DMS53 (cell line): ENCODE results near the gene OPN1SW.

Experiments used
- DNase-seq: peaks from one replicate; lab custom pipeline; 2025; lab: John Stamatoyannopoulos, UW

The OPN1SW gene

DNA sequence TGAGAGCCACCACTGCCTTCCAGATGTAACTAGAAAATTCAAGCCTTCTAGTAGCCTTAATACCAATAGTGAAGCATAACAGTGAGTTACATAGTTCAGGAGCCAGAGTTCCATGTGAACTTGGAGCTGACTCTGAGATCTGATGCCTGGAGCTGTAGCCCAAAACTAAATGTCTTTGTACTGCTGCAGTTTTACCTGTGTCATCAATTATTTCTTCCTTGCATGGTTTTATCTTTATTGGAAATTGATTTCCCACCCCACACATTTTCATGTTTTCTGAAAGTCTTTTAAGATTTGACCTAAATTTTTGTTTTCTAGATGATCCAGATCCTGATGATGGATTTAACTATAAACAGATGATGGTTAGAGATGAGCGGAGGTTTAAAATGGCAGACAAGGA is 17.0 kb downstream of the OPN1SW start:
- no peak for DNase-seq

DNA sequence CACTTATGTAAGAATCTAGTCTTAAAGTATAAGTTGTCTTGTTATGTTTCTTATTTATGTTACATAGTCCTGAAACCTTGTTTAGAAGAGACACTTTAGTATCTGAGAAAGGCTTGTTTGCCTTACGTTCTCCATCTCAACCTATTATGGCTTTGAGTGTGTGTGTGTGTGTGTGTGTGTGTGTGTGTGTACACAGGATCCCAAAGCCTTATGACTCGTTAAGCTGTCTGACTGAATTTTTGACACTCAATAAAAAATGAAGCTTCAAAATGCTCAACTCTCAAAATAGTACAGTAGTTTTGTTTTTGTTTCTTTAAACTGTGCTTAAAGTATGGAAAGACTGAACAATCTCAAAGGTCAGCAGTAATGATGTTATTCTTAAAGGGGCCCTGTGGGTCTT is 18.4 kb downstream of the OPN1SW start:
- no peak for DNase-seq

DNA sequence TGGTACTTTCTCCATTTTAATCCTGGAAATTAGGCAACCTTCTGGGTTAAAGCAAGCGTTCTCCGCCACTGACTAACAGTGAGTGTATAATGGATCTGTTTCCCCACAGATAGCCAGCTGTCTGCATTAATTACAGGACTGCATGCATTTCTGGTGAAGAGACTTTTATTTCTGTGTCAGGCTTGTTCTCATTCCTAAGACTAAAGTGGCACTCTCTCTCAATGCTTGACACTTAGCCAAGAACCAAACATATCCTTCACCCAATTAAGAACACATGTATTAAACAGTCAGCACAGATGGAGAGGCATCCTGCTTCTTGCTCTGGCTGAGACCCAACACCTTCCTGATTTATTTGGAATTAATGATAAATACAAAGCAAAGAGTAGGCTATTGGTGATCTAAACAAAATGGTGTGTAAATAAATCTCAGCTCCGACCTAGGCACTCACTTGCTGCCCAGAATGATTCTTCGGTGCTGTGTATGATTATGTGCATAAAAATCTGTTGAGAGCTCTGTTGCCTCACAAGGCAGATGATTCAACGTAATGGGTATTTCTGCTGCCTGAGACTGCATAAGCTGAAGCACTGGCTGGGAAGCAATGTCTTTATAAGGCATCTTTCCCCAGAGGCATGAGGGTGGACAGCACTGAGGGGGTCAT is 19.6 kb downstream of the OPN1SW start:
- DNase-seq, result no peak

DNA sequence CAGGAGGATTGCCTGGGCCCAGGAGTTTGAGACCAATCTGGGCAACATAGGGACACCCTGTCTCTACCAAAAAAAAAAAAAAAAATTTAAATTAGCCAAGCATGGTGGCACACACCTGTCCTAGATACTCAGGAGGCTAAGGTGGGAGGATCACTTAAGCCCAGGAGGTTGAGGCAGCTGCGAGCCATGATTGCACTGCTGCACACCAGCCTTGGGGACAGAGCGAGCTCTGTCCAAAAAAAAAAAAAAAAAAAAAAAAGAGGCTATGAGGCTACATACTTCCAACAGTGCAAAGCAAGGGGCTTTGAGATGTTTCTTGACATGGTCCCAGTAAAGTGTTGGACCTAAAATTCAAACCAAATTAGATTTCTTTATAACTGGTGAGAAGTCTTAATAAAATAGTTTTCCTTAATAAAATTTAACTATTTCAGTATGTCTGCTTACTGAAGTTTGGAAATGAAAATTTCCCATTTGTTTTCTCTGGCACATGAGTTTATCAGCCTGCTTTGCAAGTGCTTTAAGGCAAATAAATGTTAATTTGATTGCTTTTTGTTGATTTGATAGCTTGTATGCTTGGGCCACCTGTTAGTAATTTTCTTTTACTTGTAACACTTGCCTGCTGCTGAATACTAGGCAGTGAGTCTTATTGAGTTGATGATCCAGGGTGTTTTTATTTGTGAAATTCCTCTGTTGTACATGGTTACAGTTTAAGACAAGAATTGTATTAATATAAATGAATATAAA is 20.3 kb downstream of the OPN1SW start:
- DNase-seq, result no peak

DNA sequence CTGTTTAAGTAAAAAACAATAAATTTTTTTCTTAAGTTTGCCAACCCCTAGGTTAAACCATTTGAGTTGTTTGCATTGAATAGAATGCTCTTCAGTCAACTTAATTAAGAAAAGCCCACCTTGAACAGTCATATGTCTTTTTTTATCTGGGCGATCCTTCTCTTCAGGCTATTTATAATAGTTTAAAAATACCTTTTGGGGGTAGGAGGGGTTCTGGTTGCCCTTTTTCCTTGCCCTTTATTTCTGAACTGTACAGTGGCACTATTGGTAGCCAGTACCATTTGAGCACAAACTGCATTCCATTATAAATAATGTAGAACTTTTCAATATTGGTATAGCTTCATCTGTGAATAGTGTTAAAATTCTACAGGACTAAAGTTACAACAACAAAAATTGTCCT is 23.3 kb downstream of the OPN1SW start:
- no peak for DNase-seq

DNA sequence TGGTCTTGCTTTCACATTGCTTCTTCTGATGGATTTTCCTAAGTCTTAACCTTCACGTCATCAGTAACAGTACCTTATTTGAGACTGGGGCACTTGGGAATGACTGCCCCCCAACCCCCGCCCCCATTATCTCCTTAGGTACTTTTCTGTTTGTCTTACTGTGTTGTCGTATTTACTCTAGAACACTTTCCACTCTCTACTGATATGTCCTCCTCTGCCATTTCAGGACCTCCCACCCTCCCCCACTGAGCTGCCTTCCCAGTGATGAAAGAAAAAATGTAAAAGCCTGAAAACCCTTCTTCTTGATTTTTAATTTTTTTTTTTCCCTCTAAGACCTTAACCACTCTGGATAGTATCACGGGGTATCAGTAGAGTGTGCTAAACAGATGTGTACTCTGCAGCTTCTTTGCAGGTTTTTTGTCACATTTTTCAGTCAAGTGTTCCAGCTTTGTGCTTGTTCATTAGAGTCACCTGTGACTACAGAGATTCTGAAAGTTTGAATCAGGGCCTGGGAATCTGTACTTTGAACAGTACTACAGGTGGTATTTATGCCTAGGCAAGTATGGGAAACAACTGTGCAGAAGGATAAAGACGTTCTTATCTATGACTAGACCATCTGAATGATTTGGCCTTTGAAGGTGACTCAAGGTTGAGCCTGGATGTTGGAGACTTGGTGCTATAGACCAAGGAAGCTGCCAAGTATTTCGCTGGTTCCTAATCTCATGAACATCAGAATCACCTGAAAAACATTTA is 28.1 kb downstream of the OPN1SW start:
- DNase-seq, result no peak

DNA sequence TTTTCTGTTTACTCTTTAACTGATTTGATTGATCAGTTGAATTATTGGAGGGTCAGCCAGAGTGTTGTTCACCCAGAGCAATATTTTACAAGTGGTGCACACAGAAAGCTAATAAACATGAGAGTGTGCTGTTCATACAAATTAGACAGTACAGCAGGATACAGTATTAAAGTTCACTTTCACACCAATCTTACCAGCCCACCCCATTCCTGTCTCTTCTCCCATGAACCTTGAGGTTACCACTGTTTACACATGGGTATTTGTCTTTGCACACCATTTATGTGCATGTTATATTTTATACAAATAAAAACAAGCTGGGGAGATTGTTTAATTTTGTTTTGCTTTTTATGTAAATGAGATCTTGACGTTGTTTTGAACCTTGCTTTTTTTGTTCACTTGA is 29.9 kb downstream of the OPN1SW start:
- no peak for DNase-seq

DNA sequence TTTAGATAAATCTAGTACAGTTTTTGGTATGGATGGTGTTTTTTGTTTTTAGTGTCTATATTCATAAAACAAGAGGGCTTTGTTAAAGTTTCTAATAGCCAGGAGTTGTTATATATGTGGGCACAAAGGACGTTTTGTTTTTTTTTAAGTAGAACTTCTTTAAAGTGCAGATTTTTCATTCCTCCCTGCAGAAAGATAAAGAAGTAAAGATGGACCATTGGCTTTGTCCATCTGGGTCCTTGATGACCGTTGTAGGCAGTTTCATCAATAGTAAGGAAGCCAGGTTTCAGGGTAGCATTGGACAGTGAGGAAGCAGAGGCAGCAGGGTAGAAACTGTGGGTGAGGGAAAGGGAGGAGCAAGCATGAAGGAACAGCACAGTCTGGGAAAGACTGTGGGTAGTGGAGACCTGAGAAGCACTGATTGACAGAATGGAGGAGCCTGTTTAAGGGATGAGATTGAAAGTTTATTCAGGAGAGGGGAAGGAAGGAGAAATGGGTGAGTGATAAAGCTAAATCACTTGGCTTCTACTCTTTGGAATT is 31.2 kb downstream of the OPN1SW start:
- no peak for DNase-seq

DNA sequence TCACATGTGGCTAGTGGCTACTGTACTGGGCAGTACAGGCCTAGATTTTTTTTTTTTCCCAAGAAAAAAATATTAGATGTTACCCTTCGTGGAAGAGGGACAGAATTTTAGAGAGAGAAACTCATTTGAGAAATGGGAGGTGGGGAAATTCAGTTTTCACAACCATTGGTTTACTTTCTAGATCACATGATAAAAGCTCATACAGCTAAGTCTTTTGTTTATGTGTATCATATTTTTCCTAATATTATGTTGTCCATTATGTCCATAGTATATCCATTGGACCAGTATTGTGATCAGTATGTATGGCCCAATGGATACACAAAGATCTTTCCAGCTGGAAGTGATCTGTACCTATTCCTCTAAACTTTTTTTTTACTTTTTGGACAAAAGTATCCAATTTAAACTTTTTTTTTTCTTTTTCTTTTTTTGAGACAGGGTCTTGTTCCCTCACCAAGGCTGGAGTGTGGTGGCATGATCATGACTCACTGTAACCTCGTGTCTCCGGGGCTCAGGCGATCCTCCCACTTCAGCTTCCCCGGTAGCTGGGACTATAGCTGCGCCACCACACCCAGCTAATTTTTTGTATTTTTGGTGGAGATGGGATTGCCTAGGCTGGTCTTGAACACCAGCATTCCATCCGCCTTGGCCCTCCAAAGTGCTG is 32.4 kb downstream of the OPN1SW start:
- DNase-seq, result no peak

DNA sequence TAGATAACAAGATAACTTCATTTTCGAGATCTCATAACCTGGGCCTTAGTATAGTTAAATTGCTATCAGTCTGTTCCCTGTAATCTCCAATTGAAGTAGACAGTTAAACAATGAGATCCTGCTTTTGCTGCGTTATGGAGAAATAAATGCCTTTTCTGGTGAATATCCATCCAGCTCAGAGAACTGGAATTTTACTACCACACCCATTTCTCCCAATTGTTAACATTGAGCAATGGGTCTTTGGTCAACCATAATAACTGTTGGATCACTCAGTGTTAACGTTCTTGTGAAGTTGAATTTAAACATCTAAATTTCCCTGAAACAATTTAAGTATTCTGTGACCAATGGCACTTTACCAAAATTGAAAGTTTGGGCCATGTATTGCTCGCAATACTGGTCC is 33.4 kb downstream of the OPN1SW start:
- DNase-seq, result no peak

DNA sequence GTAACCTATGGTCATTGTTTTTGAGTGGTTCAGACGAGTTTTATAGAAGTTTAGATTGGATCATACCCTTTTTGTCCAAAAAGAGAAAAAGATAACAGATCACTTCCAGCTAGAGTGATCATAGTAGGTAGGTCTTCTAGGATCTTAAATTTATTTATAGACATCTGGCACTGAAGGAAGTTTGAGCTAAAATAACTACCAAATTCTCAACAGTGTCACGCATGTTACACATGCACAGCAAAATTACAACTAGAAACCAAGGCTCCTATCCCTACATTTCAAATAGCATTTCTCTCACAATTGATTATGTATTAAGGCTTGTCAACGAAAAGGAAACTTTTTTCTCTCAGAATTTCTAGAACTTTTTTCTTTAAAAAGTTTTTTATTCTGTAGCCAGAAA is 34.1 kb downstream of the OPN1SW start:
- no peak for DNase-seq

DNA sequence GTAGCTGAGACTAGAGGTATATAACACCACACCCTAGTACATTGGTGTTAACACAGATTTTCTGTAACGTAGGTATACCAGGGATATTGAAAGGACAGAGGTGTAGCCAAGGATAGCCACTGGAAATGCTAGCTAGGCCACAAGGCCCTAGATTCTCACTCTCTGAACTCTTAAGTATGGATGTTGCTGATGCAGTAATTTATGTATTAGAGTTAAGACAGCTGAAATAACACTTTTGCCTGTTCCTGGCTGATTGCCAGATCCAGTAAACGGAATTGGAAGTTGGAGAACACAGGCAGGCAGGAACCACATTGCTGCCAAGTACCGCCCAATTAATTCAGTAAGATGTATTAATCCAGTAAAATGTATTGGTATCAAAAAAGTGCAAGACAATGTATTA is 34.6 kb downstream of the OPN1SW start:
- no peak for DNase-seq

DNA sequence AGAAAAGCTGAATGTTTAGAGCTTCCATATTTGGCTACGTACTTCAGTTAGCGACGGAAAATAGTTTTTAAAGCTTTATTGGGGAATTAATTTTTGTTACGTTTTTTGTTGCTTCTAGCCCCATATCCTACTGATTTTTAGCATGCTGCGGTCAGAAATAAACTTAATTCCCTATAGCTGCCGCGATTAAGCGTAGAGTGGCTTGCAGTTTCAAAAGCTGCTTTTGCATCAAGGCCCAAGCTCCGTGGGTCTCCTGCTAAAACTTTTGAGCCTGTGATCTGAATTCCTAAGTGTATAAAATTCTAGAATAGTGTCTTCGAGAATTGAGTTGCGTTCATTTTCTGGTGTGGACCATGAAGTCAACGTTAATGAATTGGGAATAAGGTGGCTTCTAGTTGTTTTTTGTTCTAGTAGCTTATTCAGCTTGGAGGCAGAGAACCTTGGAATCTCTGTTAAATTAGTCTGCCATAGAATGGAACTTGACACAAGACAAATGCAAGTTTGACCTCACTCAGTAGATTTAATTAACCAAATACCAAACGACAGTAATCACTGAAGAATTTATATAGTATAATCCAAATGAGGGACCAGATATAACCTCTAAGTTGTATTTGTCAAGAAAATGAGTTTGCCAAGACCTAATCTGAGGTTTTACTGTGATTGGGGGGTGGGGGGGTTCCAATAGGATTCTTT is 35.5 kb downstream of the OPN1SW start:
- DNase-seq, result no peak

DNA sequence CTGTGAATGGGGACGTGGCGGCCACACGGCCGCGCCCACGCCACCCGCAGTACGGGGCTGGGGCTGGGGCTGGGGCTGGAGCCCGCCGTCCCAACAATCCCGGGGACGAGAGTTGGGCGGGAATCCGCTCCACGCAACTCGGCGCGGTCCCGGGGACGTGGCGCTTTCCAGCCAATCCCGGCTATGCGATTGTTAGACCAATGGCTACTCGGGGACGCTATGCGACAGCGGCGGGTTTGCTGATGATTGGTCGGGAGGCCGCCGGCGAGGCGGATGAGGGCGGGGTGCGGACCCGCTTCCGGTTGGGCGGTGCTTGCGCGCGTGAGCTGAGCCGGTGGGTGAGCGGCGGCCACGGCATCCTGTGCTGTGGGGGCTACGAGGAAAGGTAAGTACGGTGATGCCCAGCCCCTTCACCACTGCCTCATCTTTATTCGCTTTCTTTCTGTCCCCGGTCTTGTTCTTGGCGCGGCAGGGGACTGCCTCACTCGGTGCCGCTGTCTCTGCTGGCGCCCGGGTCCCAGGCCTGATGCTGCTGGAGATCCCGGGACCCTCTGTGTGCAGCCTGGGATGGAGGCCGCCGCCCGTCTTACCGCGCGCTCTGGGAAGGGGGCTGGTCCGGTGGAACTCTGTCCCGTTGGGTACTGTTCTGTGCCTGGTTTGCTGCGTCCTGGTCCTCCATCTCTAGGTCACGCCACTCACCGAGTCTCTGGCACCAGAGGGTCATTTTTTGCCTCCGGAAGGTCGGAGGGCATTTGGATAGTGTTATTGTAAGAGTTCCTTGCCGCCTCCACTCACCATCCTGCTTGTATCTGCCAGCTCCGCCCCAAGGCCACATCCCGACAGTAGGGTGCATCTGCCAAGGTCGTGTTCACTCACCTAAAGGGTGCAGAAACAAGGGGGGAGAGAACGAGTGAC is 36.3 kb downstream of the OPN1SW start, which contains the start of gene CALU:
TSS of gene CALU (plus strand) at position 312 of the 915 bp plus-strand sequence. CDS start 9,225 bp downstream, outside the sequence.
- DNase-seq, result peak; percentile 99

DNA sequence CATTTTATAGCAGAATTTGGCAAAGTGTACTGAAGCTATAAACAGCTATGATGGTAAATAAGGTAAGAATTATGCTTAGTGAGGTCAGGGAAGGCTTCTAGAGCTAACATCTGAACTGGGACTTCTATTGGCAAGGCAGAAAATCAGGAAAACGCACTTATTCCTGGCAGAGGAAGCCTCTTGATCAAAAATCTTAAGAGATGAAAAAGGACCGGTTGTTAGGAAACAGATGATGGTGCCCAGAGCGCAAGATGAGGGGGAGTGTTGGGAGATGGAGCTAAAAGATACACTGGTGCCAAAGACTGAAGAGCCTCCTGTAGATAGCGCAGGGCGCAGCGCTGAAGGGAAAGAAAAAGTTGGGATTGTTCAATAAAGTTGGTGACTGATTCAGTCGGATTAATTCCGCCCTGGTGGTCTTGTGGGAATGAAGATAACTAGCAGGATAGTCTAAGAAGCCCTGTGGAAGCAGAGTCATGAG is 37.0 kb downstream of the OPN1SW start:
- no peak for DNase-seq

DNA sequence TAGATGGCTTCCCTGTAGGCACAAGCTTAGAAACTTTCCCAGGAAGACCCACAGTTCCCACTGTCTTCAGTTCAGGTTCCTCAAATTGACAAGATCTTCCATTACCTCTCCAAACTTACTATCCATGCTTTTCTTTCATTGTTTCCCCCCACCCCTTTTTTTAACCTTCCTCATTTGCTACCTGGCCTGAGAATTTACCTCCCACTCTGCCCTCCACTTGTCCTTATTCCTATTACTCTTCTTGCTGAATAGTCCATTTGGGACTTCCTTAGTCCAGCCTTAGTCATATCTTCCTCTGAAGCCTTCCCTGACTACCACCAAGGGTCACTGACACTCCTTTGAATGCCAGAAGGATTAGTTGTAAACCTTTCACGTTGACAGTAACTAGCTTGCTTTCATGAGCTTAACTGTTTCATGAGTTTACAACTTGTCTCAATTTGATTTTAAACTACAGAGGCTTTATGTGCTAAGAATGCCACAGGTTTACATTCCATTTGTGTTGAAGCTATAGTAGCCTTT is 37.7 kb downstream of the OPN1SW start:
- no peak for DNase-seq

DNA sequence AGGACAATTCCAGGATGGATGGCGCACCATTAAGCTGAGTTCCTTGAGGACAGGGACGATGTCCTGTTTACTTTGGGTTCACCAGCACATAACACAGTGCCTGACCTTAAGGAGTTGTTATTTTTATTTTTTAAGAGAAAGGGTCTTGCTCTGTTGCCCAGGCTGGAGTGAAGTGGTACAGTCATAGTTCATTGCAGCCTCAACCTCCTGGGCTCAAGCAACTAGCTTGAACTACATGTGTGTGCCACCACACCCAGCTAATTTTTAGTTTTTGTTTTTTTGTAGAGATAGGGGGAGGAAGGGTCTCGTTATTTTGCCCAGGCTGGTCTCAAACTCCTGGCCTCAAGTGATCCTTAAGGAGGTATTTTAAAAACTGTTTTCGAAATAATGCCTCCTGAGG is 38.2 kb downstream of the OPN1SW start:
- DNase-seq, result no peak

DNA sequence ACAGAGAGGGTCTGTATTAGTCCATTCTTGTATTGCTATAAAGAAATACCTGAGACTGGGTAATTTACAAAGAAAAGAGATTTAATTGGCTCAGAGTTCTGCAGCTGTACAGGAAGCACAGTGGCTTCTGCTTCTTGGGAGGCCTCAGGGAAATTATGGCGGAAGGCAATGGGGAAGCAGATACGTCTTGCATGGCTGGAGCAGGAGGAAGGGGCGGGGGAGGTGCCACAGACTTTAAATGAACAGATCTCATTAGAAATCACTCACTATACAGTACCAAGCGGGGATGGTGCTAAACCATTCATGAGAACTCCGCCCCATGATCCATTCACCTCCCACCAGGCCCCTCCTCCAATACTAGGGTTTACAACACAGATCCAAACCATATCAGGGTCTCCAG is 40.2 kb downstream of the OPN1SW start:
- no peak for DNase-seq

DNA sequence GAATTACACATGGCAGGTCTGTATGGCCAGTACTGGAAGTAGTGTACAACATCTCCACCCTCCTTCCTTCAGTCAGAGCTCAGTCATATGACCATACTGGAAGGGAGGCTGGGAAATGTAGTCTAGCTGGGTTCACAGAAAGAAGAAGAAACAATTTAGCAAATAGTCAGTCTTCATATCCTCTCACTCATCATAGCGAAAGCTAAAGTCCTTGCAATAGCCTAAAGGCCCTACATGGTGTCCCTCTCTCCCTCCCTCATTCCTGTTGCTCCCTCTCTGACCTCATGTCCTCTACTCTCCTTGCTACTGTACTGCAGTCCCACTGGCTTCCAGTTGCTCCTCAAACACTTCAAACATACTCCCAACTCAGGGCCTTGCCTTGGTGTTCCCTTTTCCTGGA is 40.7 kb downstream of the OPN1SW start:
- DNase-seq, result no peak

DNA sequence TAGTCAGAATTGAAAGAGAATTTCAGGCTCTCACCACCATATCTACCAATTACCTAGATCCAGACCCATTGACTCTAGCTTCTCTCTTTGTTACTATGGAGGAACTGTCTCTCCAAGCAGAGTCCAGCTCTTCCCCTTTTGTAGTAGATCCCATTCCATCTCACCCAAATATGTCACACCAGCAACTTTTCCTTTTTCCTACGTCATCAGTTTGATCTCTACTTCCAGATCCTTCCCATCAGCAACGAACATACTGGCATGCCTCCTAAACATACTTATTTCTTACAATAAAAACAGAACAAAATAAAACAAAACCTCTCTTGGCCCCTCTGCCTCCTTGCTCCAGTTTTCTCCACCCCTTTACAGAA is 42.3 kb downstream of the OPN1SW start:
- no peak for DNase-seq
